Lower lobe of right lung (tissue), 2 donors: ENCODE results near the gene ADGRV1. TPM values are rescaled to one million over a fixed set of nuclear protein-coding genes. Genes with fewer than 3 reads are reported as not detected.

Source experiments
- ATAC-seq, 2 donors: fragments of 200-7000 bp; cut with Tn5 transposase; one replicate each; pipeline ENCODE4 v1.9.1; 2020 to 2022; ENCODE audit warnings: mild to moderate bottlenecking in 2 of 2, moderate library complexity in 2 of 2
- DNase-seq: peaks from one replicate; pipeline ENCODE4 v3.0.0-alpha.2; 2020
- H3K27ac ChIP-seq: fragments of 200-600 bp; one replicate; pipeline ENCODE4 v1.8.0; 2022
- H3K27me3 ChIP-seq: fragments of 200-600 bp; one replicate; pipeline ENCODE4 v1.8.0; 2022; ENCODE audit warnings: low read depth
- H3K36me3 ChIP-seq: fragments of 200-600 bp; one replicate; pipeline ENCODE4 v1.8.0; 2022; ENCODE audit warnings: mild to moderate bottlenecking
- H3K4me1 ChIP-seq: fragments of 200-600 bp; one replicate; pipeline ENCODE4 v1.8.0; 2022
- H3K4me3 ChIP-seq: fragments of 200-600 bp; one replicate; pipeline ENCODE4 v1.8.0; 2022; ENCODE audit warnings: mild to moderate bottlenecking
- H3K9me3 ChIP-seq: fragments of 200-600 bp; one replicate; pipeline ENCODE4 v1.8.0; 2022
- CTCF ChIP-seq: fragments of 200-600 bp; IDR thresholded peaks from one replicate; pipeline ENCODE4 v1.8.0; 2022; ENCODE audit warnings: antibody characterized with exemption, mild to moderate bottlenecking
- intact Hi-C: fragments of 100-400 bp; cut with DNase I; formaldehyde crosslinking; loops from one replicate; pipeline ENCODE4 v1.11.0; 2022
- total RNA-seq: library from RNA; stranded (reverse); fragmentation: NEBNext Ultra II Directional; extraction: Animal tissue kit (Norgen Biotek cat#: 25700); gene quantifications from one replicate; pipeline ENCODE4 v1.2.1, GENCODE V29; 2021
- donor health status: DM: no; HTN: yes; CAD: no; lungs with severe emphysema.

ADGRV1 gene
- total RNA-seq, 1 donor from 2014 or later, result 49.7 TPM

- no peak for DNase-seq
- Histone ChIP-seq H3K4me1 (peaks cover 16% of the 10 kb centered on the region), H3K27me3 (no peaks in the 10 kb centered on the region), H3K4me3 (peak overlapping the region; percentile 22), H3K36me3 (no peaks in the 10 kb centered on the region), H3K27ac (peak overlapping the region; percentile 70), H3K9me3 (no peaks in the 10 kb centered on the region)
- peak; percentile 31 to 34 for ATAC-seq
- intact Hi-C loops, result no loop called here
- no peak for TF ChIP-seq CTCF
These were observed 631.7 kb downstream of the ADGRV1 start for GRCh38 chr5:91190314-91190690.

GRCh38 chr5:91194824-91195381 lies 636.3 kb downstream of the ADGRV1 start:
- intact Hi-C loops, result no loop called here
- ATAC-seq, result no peak

DNA sequence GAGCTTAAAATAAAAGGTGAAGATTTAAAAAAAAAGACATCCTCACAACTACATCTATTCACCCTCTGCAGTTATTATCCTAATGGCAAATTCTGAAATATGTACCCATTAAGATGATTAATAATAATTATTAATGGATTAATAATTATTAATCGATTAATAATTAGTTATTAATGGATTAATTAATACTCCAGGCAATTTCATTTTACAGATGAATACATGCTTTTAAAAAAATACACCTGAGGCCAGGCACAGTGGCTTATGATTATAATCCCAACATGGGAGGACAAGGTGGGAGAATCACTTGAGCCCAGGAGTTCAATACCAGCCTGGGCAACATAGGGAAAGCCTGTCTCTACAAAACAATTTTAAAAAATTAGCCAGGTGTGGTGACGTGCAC lies 642.1 kb downstream of the ADGRV1 start:
- DNase-seq (no peak), ATAC-seq (no peak)
- no peaks in the 10 kb centered on the region for H3K27me3 ChIP-seq
- H3K27ac ChIP-seq, result no peak overlapping the region
- no peaks in the 10 kb centered on the region for H3K36me3 ChIP-seq
- H3K4me3 ChIP-seq, result no peak overlapping the region
- intact Hi-C loops, result no loop called here
- H3K4me1 ChIP-seq, result no peaks in the 10 kb centered on the region
- no peak for TF ChIP-seq CTCF
- H3K9me3 ChIP-seq, result no peaks in the 10 kb centered on the region

More at GRCh38 chr5:91194824-91195381, 636.3 kb downstream of the ADGRV1 start:
- H3K4me1 ChIP-seq, result peaks cover 10% of the 10 kb centered on the region
- no peak for TF ChIP-seq CTCF
- no peaks in the 10 kb centered on the region for H3K9me3 ChIP-seq
- H3K27me3 ChIP-seq, result no peaks in the 10 kb centered on the region
- H3K36me3 ChIP-seq, result no peaks in the 10 kb centered on the region
- no peak overlapping the region for H3K4me3 ChIP-seq
- no peak for DNase-seq
- H3K27ac ChIP-seq, result no peak overlapping the region

- no peak for TF ChIP-seq CTCF
These were observed 647.5 kb downstream of the ADGRV1 start for GRCh38 chr5:91206103-91206502.

DNA sequence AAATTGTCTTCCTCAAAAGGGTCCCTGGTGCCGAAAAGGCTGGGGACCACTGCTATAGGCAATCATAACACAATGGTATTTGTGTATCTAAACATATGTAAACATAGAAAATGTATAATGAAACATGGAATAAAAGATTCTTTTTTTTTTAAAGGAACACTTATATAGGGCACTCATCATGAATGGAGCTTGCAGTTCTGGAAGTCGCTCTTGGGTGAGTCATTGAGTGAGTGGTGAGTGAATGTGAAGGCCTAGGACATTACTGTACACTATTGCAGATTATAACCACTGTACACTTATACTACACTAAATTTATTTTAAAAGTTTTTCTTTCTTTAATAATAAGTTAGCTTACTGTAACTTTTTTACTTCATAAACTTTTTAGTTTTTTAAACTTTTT lies 648.1 kb downstream of the ADGRV1 start:
- H3K27me3 ChIP-seq, result no peaks in the 10 kb centered on the region
- no peak overlapping the region for H3K4me3 ChIP-seq
- H3K27ac ChIP-seq, result no peak overlapping the region
- no peaks in the 10 kb centered on the region for H3K36me3 ChIP-seq
- TF ChIP-seq CTCF, result no peak
- no peak for DNase-seq
- no peak for ATAC-seq
- H3K4me1 ChIP-seq, result peaks cover 3% of the 10 kb centered on the region
- no peaks in the 10 kb centered on the region for H3K9me3 ChIP-seq
- intact Hi-C loops, result no loop called here

More at GRCh38 chr5:91206103-91206502, 647.5 kb downstream of the ADGRV1 start:
- H3K4me3 ChIP-seq, result no peak overlapping the region
- no peak overlapping the region for H3K27ac ChIP-seq
- ATAC-seq (no peak), DNase-seq (no peak)
- intact Hi-C loops, result no loop called here
- no peaks in the 10 kb centered on the region for H3K9me3 ChIP-seq
- H3K4me1 ChIP-seq, result no peaks in the 10 kb centered on the region
- no peaks in the 10 kb centered on the region for H3K27me3 ChIP-seq
- no peaks in the 10 kb centered on the region for H3K36me3 ChIP-seq
